GM18526 (cell line): ENCODE data around the gene CD93.

Experiments
- POLR2A ChIP-seq: IDR thresholded peaks from 3 replicates; pipeline ENCODE4 v1.6.1; 2011; ENCODE audit not compliant: insufficient read length; ENCODE audit errors: extremely low read depth

Gene CD93

GRCh38 chr20:23111307-23111943, 25.3 kb upstream of the CD93 start:
- no peak for TF ChIP-seq POLR2A

DNA sequence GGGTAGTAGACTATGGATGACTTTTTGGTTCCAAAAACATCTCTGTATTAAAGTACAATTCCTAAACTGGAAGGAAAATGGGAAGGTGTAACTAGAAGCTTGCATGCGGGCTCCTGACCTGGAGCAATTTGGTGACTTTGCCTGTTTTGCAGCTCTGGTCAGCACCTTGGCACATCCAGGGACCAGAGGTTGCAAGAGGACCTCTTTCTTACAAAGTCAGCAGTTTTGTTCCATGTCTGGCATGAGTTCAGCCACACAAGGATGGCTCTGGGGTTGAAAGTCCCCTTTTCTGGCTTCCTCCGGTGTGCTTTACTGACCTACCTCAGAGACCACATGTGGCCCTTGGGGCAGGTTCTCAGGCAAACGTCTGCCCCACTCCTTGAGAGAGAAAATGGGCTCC, 22.7 kb upstream of the CD93 start:
- TF ChIP-seq POLR2A, result no peak

DNA sequence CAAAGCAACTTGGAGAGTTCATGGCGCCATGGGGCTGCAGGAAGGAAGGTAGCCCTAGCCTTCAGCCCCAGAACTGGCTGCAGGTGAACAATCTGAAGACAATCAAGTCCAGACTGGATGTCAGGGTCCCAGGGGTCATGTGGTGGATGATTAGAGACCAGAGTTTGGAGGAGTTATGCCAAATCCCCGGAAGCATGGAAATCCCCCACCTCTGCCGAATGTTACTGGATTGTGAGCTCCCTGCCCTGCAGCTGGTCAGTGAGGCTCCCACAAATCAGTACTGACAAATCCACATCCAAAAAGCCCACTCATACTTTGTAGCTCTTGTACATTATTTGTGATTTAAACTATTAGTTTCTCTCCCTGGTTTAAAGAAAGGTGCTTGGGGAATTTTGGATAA, 21.3 kb upstream of the CD93 start:
- TF ChIP-seq POLR2A, result no peak

GRCh38 chr20:23106271-23106851, 20.2 kb upstream of the CD93 start:
- no peak for TF ChIP-seq POLR2A

- no peak for TF ChIP-seq POLR2A
Measured at GRCh38 chr20:23105193-23105592, 19.1 kb upstream of the CD93 start.

DNA sequence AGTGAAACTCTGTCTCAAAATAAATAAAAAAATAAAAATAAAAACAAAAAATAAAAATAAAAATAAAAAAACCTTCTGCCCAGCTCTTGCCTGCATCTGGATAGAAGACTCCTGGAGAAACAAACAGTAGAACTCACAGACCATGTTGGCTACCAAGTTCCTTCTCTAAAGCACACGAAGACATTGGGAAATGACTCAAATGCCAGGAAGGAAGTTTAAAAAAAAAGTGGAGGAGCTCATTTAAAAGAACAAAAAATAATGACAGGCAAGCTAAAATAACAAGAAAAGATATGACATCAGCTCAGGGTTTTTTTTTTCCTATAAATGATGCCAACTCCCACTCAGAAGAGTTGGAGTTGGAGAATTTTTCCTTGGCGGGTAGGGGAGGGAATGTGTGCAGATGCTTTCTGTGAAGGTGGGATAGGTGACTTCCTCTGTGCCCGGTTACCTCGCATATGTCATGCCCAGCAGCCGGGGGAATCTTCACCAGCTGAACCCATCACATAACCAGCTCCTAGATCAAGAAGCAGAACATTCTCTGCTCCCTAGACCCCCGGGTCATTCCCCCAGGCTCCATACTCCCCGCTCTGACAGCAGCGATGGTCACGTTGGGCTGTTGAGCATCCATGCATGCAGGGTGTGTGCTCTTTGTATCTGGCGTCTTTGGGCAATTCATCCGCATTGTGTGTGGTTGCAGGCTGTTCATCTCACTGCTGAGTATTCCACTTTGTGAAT, 17.3 kb upstream of the CD93 start:
- TF ChIP-seq POLR2A, result no peak

DNA sequence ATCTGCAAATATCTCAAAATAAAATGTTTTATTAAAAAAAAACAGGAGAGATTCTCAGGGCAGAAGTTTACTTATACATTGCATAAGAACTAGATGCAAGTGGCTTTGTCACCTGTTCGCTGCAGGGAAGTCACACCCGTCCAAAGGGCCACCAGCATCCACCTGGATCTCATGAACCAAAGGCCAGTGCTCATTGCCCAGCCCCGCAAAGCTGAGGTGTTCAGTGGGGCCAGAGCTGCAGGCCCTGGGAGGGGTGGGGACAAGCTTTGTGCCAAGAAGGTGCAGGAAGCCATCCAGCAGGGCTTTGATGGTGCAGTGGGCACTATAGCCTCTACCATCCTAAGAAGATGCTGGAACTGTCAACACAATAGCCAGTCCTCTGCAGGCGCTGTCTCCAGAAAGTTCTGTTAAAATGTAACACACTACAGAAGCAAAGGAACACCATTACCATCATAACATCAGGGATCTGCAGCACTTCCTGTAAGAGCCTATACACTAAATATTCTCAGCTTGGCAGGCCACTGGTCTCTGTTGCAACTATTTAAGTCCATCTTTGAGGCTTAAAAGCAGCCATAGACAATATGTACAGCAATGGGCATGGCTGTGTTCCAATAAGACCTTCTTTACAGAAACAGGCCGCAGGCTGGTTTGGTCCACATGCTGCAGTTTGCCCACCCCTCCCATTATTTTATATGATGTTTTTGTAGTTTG, 15.7 kb upstream of the CD93 start:
- no peak for TF ChIP-seq POLR2A

DNA sequence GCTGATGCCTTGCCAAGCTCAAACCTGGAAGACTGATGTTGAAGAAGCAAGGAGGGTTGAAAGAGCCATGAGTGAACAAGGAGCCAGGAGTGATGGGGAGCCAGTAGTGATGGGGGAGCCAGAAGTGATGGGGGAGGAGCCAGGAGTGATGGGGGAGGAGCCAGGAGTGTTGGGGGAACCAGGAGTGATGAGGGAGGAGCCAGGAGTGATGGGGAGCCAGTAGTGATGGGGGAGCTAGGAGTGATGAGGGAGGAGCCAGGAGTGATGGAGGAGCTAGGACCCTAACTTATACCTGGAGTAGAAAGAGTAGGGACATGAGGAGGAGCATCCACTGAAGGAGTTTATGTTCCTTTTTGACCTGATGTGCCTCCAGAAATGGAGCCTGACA, 14.6 kb upstream of the CD93 start:
- TF ChIP-seq POLR2A, result no peak

- no peak for TF ChIP-seq POLR2A
Measured at GRCh38 chr20:23099791-23100719, 13.9 kb upstream of the CD93 start.

- TF ChIP-seq POLR2A, result no peak
Measured at GRCh38 chr20:23097636-23098580, 11.8 kb upstream of the CD93 start.

GRCh38 chr20:23096986-23097520, 10.9 kb upstream of the CD93 start:
- TF ChIP-seq POLR2A, result no peak

- TF ChIP-seq POLR2A, result no peak
Measured at GRCh38 chr20:23096097-23096496, 10.0 kb upstream of the CD93 start.

DNA sequence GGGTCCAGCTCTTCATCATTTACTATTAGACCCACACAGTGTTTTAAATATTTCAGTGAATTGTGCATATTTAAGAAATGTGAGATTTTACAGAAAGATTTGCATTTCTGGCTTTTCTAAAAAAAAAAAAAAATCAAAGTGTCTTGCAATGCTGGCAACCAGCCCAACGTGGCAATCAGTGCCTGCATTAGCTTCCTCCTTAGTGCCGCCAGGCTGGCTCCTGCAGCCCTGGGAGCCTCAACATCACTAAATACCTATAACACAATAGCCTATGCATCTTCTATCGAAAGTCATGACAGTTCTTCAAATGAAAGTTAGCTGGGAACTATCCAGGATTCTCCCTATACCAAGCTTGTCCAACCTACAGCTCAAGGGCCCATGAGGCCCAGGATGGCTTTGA, 9.4 kb upstream of the CD93 start:
- TF ChIP-seq POLR2A, result no peak

GRCh38 chr20:23094927-23095326, 8.8 kb upstream of the CD93 start:
- no peak for TF ChIP-seq POLR2A
